Neutrophil (primary cell): ENCODE measurements around the gene FKBP5.
A peak's percentile ranks its signal among the peaks of the same experiment; 100 is the strongest.

Experiments
- H3K27ac ChIP-seq: fragments of 200-600 bp; sonication (generic); 2 replicates; pipeline ENCODE4 v1.5.1; 2016; ENCODE audit warnings: mild to moderate bottlenecking, moderate library complexity
- H3K27me3 ChIP-seq: fragments of 200-600 bp; sonication (generic); 2 replicates; pipeline ENCODE4 v1.6.0; 2016; ENCODE audit warnings: mild to moderate bottlenecking
- H3K36me3 ChIP-seq: fragments of 200-600 bp; sonication (generic); 2 replicates; pipeline ENCODE4 v1.5.1; 2017
- H3K4me1 ChIP-seq, 2 experiments: fragments of 200-600 bp in 1 of 2; sonication (generic) in 1 of 2; 1 replicate in 1 of 2; 2 replicates in 1 of 2; pipeline versions ENCODE4 v1.5.1 to v1.6.1; 2013 to 2016; ENCODE audit warnings: low read depth in 1 of 2, low read length in 1 of 2, mild to moderate bottlenecking in 1 of 2, moderate library complexity in 1 of 2; ENCODE audit not compliant: control insufficient read depth in 1 of 2, insufficient read depth in 1 of 2
- H3K4me3 ChIP-seq, 2 experiments: fragments of 200-600 bp in 1 of 2; sonication (generic) in 1 of 2; 1 replicate in 1 of 2; 2 replicates in 1 of 2; pipeline ENCODE4 v1.5.1; 2013 to 2016; ENCODE audit warnings: low read depth in 1 of 2, low read length in 1 of 2, mild to moderate bottlenecking in 1 of 2, moderate library complexity in 1 of 2
- H3K9me3 ChIP-seq: fragments of 200-600 bp; sonication (generic); 2 replicates; pipeline ENCODE4 v1.5.1; 2016
- CTCF ChIP-seq: fragments of 200-600 bp; sonication (generic); IDR thresholded peaks from 2 replicates; pipeline ENCODE4 v1.5.1; 2016; ENCODE audit warnings: antibody characterized with exemption

The FKBP5 gene

GRCh38 chr6:35629876-35630378, 58.8 kb downstream of the FKBP5 start:
- H3K36me3 ChIP-seq = peaks cover under 1% of the 10 kb centered on the region
- H3K4me3 ChIP-seq = no peak overlapping the region
- no peaks in the 10 kb centered on the region for H3K4me1 ChIP-seq
- TF ChIP-seq CTCF = no peak
- H3K9me3 ChIP-seq = no peaks in the 10 kb centered on the region
- no peak overlapping the region for H3K27ac ChIP-seq
- H3K27me3 ChIP-seq = no peaks in the 10 kb centered on the region

GRCh38 chr6:35626401-35626800, 62.3 kb downstream of the FKBP5 start:
- Histone ChIP-seq H3K27ac (no peak overlapping the region), H3K4me3 (no peak overlapping the region), H3K36me3 (no peaks in the 10 kb centered on the region), H3K4me1 (peaks cover 18 to 21% of the 10 kb centered on the region in 2 experiments), H3K27me3 (no peaks in the 10 kb centered on the region), H3K9me3 (no peaks in the 10 kb centered on the region)
- no peak for TF ChIP-seq CTCF

- Histone ChIP-seq H3K4me1 (peaks cover 29 to 36% of the 10 kb centered on the region in 2 experiments), H3K27ac (peak overlapping the region; percentile 71), H3K36me3 (no peaks in the 10 kb centered on the region), H3K4me3 (no peak overlapping the region), H3K9me3 (no peaks in the 10 kb centered on the region), H3K27me3 (no peaks in the 10 kb centered on the region)
- TF ChIP-seq CTCF = no peak
Measured at GRCh38 chr6:35624341-35625070, 64.2 kb downstream of the FKBP5 start.

GRCh38 chr6:35622283-35622682, 66.4 kb downstream of the FKBP5 start:
- no peak overlapping the region for H3K27ac ChIP-seq

GRCh38 chr6:35620706-35621105, 68.0 kb downstream of the FKBP5 start:
- Histone ChIP-seq H3K4me1 (peaks cover 53 to 63% of the 10 kb centered on the region in 2 experiments), H3K36me3 (peaks cover 9% of the 10 kb centered on the region), H3K27ac (peak overlapping the region; percentile 7)

More at GRCh38 chr6:35622283-35622682, 66.4 kb downstream of the FKBP5 start:
- H3K36me3 ChIP-seq = peaks cover 9% of the 10 kb centered on the region
- no peak for TF ChIP-seq CTCF
- no peaks in the 10 kb centered on the region for H3K9me3 ChIP-seq
- peaks cover 37 to 47% of the 10 kb centered on the region in 2 experiments for H3K4me1 ChIP-seq
- H3K4me3 ChIP-seq = no peak overlapping the region
- H3K27me3 ChIP-seq = no peaks in the 10 kb centered on the region

More at GRCh38 chr6:35620706-35621105, 68.0 kb downstream of the FKBP5 start:
- no peaks in the 10 kb centered on the region for H3K27me3 ChIP-seq
- no peaks in the 10 kb centered on the region for H3K9me3 ChIP-seq
- no peak overlapping the region for H3K4me3 ChIP-seq
- TF ChIP-seq CTCF = no peak
